ENCODE results near the gene TNN. TPM values are rescaled to one million over a fixed set of nuclear protein-coding genes. Genes with fewer than 3 reads are reported as not detected.
"Not testable (repeated sequence)": the region's sequence is repeated elsewhere in the genome, so short reads cannot be mapped to it uniquely, and the experiment has no call there.

The TNN gene
- total RNA-seq, 2 experiments from 2014 or later: not detected

- H3K9me3 ChIP-seq (ENCODE audit: control insufficient read depth in 1 of 2, insufficient read depth in 1 of 2, low read length in 2 of 2): no peaks in the 10 kb centered on the region
- CTCF ChIA-PET: no interaction called here
- intact Hi-C loops (cut with DNase I, micrococcal nuclease): no loop called here
Observed at GRCh38 chr1:175095978-175096607, 28.5 kb downstream of the TNN start.

GRCh38 chr1:175097361-175097760 lies 29.7 kb downstream of the TNN start:
- intact Hi-C loops (cut with DNase I, micrococcal nuclease): no loop called here
- Histone ChIP-seq H3K27ac (ENCODE audit: low read depth in 1 of 2, low read length in 2 of 2) (no peak overlapping the region), H3K36me3 (ENCODE audit: insufficient read depth, low read length) (no peaks in the 10 kb centered on the region), H3K4me3 (ENCODE audit: low read length) (no peak overlapping the region), H3K27me3 (ENCODE audit: control insufficient read depth in 1 of 2, insufficient read depth in 2 of 2, low read length in 2 of 2) (no peaks in the 10 kb centered on the region), H3K4me1 (ENCODE audit: insufficient read depth, low read length) (no peaks in the 10 kb centered on the region), H3K9me3 (ENCODE audit: control insufficient read depth in 1 of 2, insufficient read depth in 1 of 2, low read length in 2 of 2) (no peaks in the 10 kb centered on the region)
- Mint-ChIP-seq H3K9me3 (no peaks in the 10 kb centered on the region), H3K36me3 (ENCODE audit: low read depth) (no peaks in the 10 kb centered on the region), H3K4me3 (no peak overlapping the region), H3K27me3 (no peaks in the 10 kb centered on the region), H3K27ac (no peak overlapping the region), H3K4me1 (ENCODE audit: low read depth) (no peaks in the 10 kb centered on the region)
- ChIA-PET CTCF (no interaction called here), POLR2A (no interaction called here)
- ATAC-seq (ENCODE audit: poor library complexity) (no peak), DNase-seq (no peak)
- no peak for TF ChIP-seq CTCF (IDR thresholded peaks at IDR 0.05)

More at GRCh38 chr1:175095978-175096607, 28.5 kb downstream of the TNN start:
- no peak overlapping the region for H3K4me3 ChIP-seq (ENCODE audit: low read length)
- DNase-seq (no peak), ATAC-seq (ENCODE audit: poor library complexity) (no peak)
- H3K27me3 ChIP-seq (ENCODE audit: control insufficient read depth in 1 of 2, insufficient read depth in 2 of 2, low read length in 2 of 2): no peaks in the 10 kb centered on the region
- Mint-ChIP-seq H3K9me3 (no peaks in the 10 kb centered on the region), H3K4me1 (ENCODE audit: low read depth) (no peaks in the 10 kb centered on the region), H3K36me3 (ENCODE audit: low read depth) (no peaks in the 10 kb centered on the region), H3K27ac (no peak overlapping the region), H3K27me3 (no peaks in the 10 kb centered on the region), H3K4me3 (no peak overlapping the region)
- POLR2A ChIA-PET: no interaction called here
- TF ChIP-seq CTCF (IDR thresholded peaks at IDR 0.05): no peak
- H3K36me3 ChIP-seq (ENCODE audit: insufficient read depth, low read length): no peaks in the 10 kb centered on the region
- no peak overlapping the region for H3K27ac ChIP-seq (ENCODE audit: low read depth in 1 of 2, low read length in 2 of 2)
- no peaks in the 10 kb centered on the region for H3K4me1 ChIP-seq (ENCODE audit: insufficient read depth, low read length)

- H3K27me3 Mint-ChIP-seq: no peaks in the 10 kb centered on the region
- intact Hi-C loops (cut with DNase I, micrococcal nuclease): no loop called here
- no peak overlapping the region for H3K4me3 Mint-ChIP-seq
- CTCF ChIA-PET: no interaction called here
- TF ChIP-seq CTCF (IDR thresholded peaks at IDR 0.05): no peak
- Histone ChIP-seq H3K4me3 (ENCODE audit: low read length) (no peak overlapping the region), H3K27ac (ENCODE audit: low read depth in 1 of 2, low read length in 2 of 2) (no peak overlapping the region), H3K36me3 (ENCODE audit: insufficient read depth, low read length) (no peaks in the 10 kb centered on the region), H3K4me1 (ENCODE audit: insufficient read depth, low read length) (no peaks in the 10 kb centered on the region), H3K27me3 (ENCODE audit: control insufficient read depth in 1 of 2, insufficient read depth in 2 of 2, low read length in 2 of 2) (no peaks in the 10 kb centered on the region), H3K9me3 (ENCODE audit: control insufficient read depth in 1 of 2, insufficient read depth in 1 of 2, low read length in 2 of 2) (no peaks in the 10 kb centered on the region)
- POLR2A ChIA-PET: no interaction called here
- no peaks in the 10 kb centered on the region for H3K4me1 Mint-ChIP-seq (ENCODE audit: low read depth)
- no peaks in the 10 kb centered on the region for H3K9me3 Mint-ChIP-seq
- no peak overlapping the region for H3K27ac Mint-ChIP-seq
- DNase-seq: no peak
- ATAC-seq (ENCODE audit: poor library complexity): no peak
- no peaks in the 10 kb centered on the region for H3K36me3 Mint-ChIP-seq (ENCODE audit: low read depth)
Observed at GRCh38 chr1:175099916-175100315, 32.3 kb downstream of the TNN start.

GRCh38 chr1:175102166-175102565 lies 34.5 kb downstream of the TNN start:
- H3K4me1 ChIP-seq (ENCODE audit: insufficient read depth, low read length); ATAC-seq (ENCODE audit: poor library complexity); H3K9me3 Mint-ChIP-seq; H3K36me3 ChIP-seq (ENCODE audit: insufficient read depth, low read length); H3K36me3 Mint-ChIP-seq (ENCODE audit: low read depth); DNase-seq; H3K4me1 Mint-ChIP-seq (ENCODE audit: low read depth); POLR2A ChIA-PET; H3K9me3 ChIP-seq (ENCODE audit: control insufficient read depth in 1 of 2, insufficient read depth in 1 of 2, low read length in 2 of 2); H3K27ac ChIP-seq (ENCODE audit: low read depth in 1 of 2, low read length in 2 of 2); H3K4me3 Mint-ChIP-seq; CTCF ChIA-PET; H3K27ac Mint-ChIP-seq; H3K27me3 ChIP-seq (ENCODE audit: control insufficient read depth in 1 of 2, insufficient read depth in 2 of 2, low read length in 2 of 2); H3K27me3 Mint-ChIP-seq; H3K4me3 ChIP-seq (ENCODE audit: low read length); intact Hi-C loops (cut with DNase I, micrococcal nuclease): not testable (repeated sequence)

- H3K36me3 ChIP-seq (ENCODE audit: insufficient read depth, low read length); DNase-seq; H3K27me3 Mint-ChIP-seq; H3K4me1 ChIP-seq (ENCODE audit: insufficient read depth, low read length); POLR2A ChIA-PET; H3K27ac Mint-ChIP-seq; H3K4me1 Mint-ChIP-seq (ENCODE audit: low read depth); intact Hi-C loops (cut with DNase I, micrococcal nuclease); H3K27ac ChIP-seq (ENCODE audit: low read depth in 1 of 2, low read length in 2 of 2); H3K4me3 ChIP-seq (ENCODE audit: low read length); H3K4me3 Mint-ChIP-seq; H3K9me3 ChIP-seq (ENCODE audit: control insufficient read depth in 1 of 2, insufficient read depth in 1 of 2, low read length in 2 of 2); ATAC-seq (ENCODE audit: poor library complexity); H3K27me3 ChIP-seq (ENCODE audit: control insufficient read depth in 1 of 2, insufficient read depth in 2 of 2, low read length in 2 of 2); CTCF ChIA-PET; H3K9me3 Mint-ChIP-seq; H3K36me3 Mint-ChIP-seq (ENCODE audit: low read depth): not testable (repeated sequence)
Observed at GRCh38 chr1:175106536-175106935, 38.9 kb downstream of the TNN start.
